ENCODE measurements around the gene WARS2. TPM values are rescaled to one million over a fixed set of nuclear protein-coding genes. Genes with fewer than 3 reads are reported as not detected.

WARS2 gene
- total RNA-seq, 1 experiment from 2014 or later = 37.9 TPM

Other genes with a start within 250 kb of the WARS2 start
- gene TBX15, start 152.3 kb downstream of the WARS2 start, total RNA-seq (2014; rRNA removed; shearing (Covaris generic); ENCODE audit: low replicate concordance) = 6.5 and 9.7 TPM in 2 replicates
- not detected in 2 replicates for gene HAO2, start 228.1 kb upstream of the WARS2 start, total RNA-seq (2014; rRNA removed; shearing (Covaris generic); ENCODE audit: low replicate concordance)

Data from MG63 (cell line).